GM12878 (cell line): ENCODE data around the gene SLC25A26. TPM values are rescaled to one million over a fixed set of nuclear protein-coding genes. Genes with fewer than 3 reads are reported as not detected.

ENCODE experiments used
- ATAC-seq: fragments of 200-7000 bp; cut with Tn5 transposase; 3 replicates; pipeline ENCODE4 v1.9.1; 2020; ENCODE audit warnings: mild to moderate bottlenecking, moderate library complexity
- BruUV-seq: library from RNA; stranded (reverse); fragments of 400-500 nt; replicated peaks from 2 replicates; lab custom pipeline; 2021; lab: Mats Ljungman, UMichigan
- CTCF ChIA-PET: fragments of 300-600 bp; sonication (Branson Sonifier 250); formaldehyde crosslinking; extraction: SDS; loops from one replicate; lab custom pipeline; 2021; ENCODE audit warnings: inconsistent platforms; lab: Yijun Ruan, JAX
- POLR2A ChIA-PET: fragments of 350-600 bp; formaldehyde crosslinking; extraction: SDS; loops from one replicate; lab custom pipeline; 2021; ENCODE audit warnings: inconsistent platforms; lab: Charles Lee
- RAD21 ChIA-PET: fragments of 300-600 bp; sonication (Branson Sonifier 250); formaldehyde crosslinking; loops from one replicate; lab custom pipeline; 2023; ENCODE audit warnings: antibody characterized with exemption; ENCODE audit not compliant: unreplicated experiment; lab: Charles Lee
- SMC1A ChIA-PET: fragments of 300-600 bp; sonication (Branson Sonifier 250); formaldehyde crosslinking; loops from one replicate; lab custom pipeline; 2023; ENCODE audit not compliant: unreplicated experiment, uncharacterized antibody; lab: Charles Lee
- DNase-seq: peaks from one replicate; pipeline ENCODE4 v3.0.0-alpha.2; 2011; ENCODE audit warnings: low read depth, low spot score
- FAIRE-seq: peaks from 3 replicates; lab custom pipeline; 2011; peaks lifted over from hg19 to GRCh38; lab: Jason Lieb, UNC
- H2AFZ ChIP-seq: 2 replicates; pipeline ENCODE4 v1.6.0; 2011; ENCODE audit warnings: low read depth, low read length, control low read depth; ENCODE audit not compliant: control insufficient read depth
- H3K27ac ChIP-seq: 2 replicates; pipeline ENCODE4 v1.5.1; 2011; ENCODE audit warnings: control low read depth; ENCODE audit not compliant: control insufficient read depth, insufficient read depth
- H3K27me3 ChIP-seq, 2 experiments: replicated peaks in 1 of 2; 2 replicates each; pipeline versions ENCODE4 v1.6.0 to v1.6.1; 2011; ENCODE audit warnings: low read length in 1 of 2; ENCODE audit not compliant: control insufficient read depth in 2 of 2, insufficient read depth in 2 of 2
- H3K36me3 ChIP-seq, 2 experiments: 2 replicates each; pipeline ENCODE4 v1.5.1; 2011; ENCODE audit warnings: low read length in 1 of 2; ENCODE audit not compliant: control insufficient read depth in 2 of 2, insufficient read depth in 2 of 2
- H3K4me1 ChIP-seq: 2 replicates; pipeline ENCODE4 v1.6.1; 2011; ENCODE audit warnings: mild to moderate bottlenecking, low read length, moderate library complexity, mixed read lengths; ENCODE audit not compliant: control insufficient read depth, insufficient read depth
- H3K4me2 ChIP-seq: 2 replicates; pipeline ENCODE4 v1.6.0; 2011; ENCODE audit warnings: control low read depth; ENCODE audit not compliant: control insufficient read depth, insufficient read depth
- H3K4me3 ChIP-seq: fragments of 200-600 bp; sonication (generic); 2 replicates; pipeline ENCODE4 v1.5.1; 2016
- H3K79me2 ChIP-seq: 2 replicates; pipeline ENCODE4 v1.6.0; 2011; ENCODE audit warnings: low read length; ENCODE audit not compliant: control insufficient read depth, insufficient read depth
- H3K9ac ChIP-seq: 2 replicates; pipeline ENCODE4 v1.8.0; 2011; ENCODE audit warnings: low read length, control low read depth, mixed read lengths; ENCODE audit not compliant: control insufficient read depth, insufficient read depth
- H3K9me3 ChIP-seq: replicated peaks from 3 replicates; pipeline ENCODE4 v1.5.1; 2011; ENCODE audit warnings: mild to moderate bottlenecking, low read length; ENCODE audit not compliant: control insufficient read depth, insufficient read depth
- H4K20me1 ChIP-seq: 2 replicates; pipeline ENCODE4 v1.6.0; 2011; ENCODE audit not compliant: control insufficient read depth, insufficient read depth
- CHD4 ChIP-seq: fragments of 200-600 bp; sonication (generic); IDR thresholded peaks from 2 replicates; pipeline ENCODE4 v1.6.1; 2016; ENCODE audit warnings: mild to moderate bottlenecking
- GATAD2B ChIP-seq: fragments of 450-650 bp; conservative IDR thresholded peaks from 2 replicates; pipeline ENCODE4 v1.6.1; 2017; ENCODE audit warnings: low read depth, mild to moderate bottlenecking, moderate library complexity
- IKZF2 ChIP-seq, 2 experiments: fragments of 450-650 bp; IDR thresholded peaks; 2 replicates each; pipeline ENCODE4 v1.6.1; 2017; ENCODE audit warnings: mild to moderate bottlenecking in 2 of 2, moderate library complexity in 2 of 2
- MYB ChIP-seq: fragments of 150-350 bp; IDR thresholded peaks from 2 replicates; pipeline ENCODE4 v1.6.1; 2014; ENCODE audit warnings: mild to moderate bottlenecking, low read depth, low read length, borderline replicate concordance
- SMC3 ChIP-seq: IDR thresholded peaks from 2 replicates; pipeline ENCODE4 v1.6.1; 2011; ENCODE audit warnings: low read length, improper control_type of control experiment, borderline replicate concordance
- SRF ChIP-seq, 2 experiments: IDR thresholded peaks; 2 replicates each; pipeline ENCODE4 v1.6.1; 2011; ENCODE audit warnings: low read depth in 2 of 2, low read length in 2 of 2, mild to moderate bottlenecking in 1 of 2, moderate library complexity in 1 of 2
- STAT3 ChIP-seq: IDR thresholded peaks from 2 replicates; pipeline ENCODE4 v1.6.1; 2011; ENCODE audit warnings: low read depth, low read length, improper control_type of control experiment
- WGBS: methylation state at CpG from one replicate; pipeline ENCODE4 v1.1.6; 2016; ENCODE audit warnings: low lambda C conversion rate; ENCODE audit not compliant: insufficient replicate concordance, insufficient coverage; ENCODE audit errors: missing lambda C conversion rate; 5-methylcytosine and 5-hydroxymethylcytosine counted together
- in situ Hi-C: fragments of 300-500 bp; cut with MboI; formaldehyde crosslinking; loops from 9 replicates; pipeline ENCODE4 v1.14.3; 2018; ENCODE audit warnings: mixed read lengths
- intact Hi-C: fragments of 100-400 bp; cut with micrococcal nuclease; formaldehyde crosslinking; loops from one replicate; pipeline ENCODE4 v1.14.2; 2022; ENCODE audit not compliant: unreplicated experiment
- polyA plus RNA-seq, 11 experiments: library from polyadenylated mRNA; depleted of rRNA in 4 of 11; unstranded in 6 of 11; stranded (reverse) in 5 of 11; fragments of >200 nt; fragmentation: Nextera tagmentation in 4 of 11; fragmentation: Illumina TruSeq in 1 of 11; extraction: Ambion mirVana in 4 of 11; extraction: Trizol in 1 of 11; gene quantifications; 1 replicate in 1 of 11; 2 replicates in 10 of 11; pipeline versions ENCODE4 v1.2.1 to v1.2.3, GENCODE V29; 2011 to 2016; ENCODE audit warnings: inconsistent platforms in 2 of 11, missing spikeins in 2 of 11, low read depth in 1 of 11
- total RNA-seq, 4 experiments: library from RNA; depleted of rRNA in 3 of 4; stranded (reverse); fragments of >200 nt in 3 of 4; fragmentation: Illumina TruSeq in 1 of 4; extraction: Trizol in 1 of 4; gene quantifications; 2 replicates each; pipeline versions ENCODE4 v1.2.1 to v1.2.3, GENCODE V29; 2013 to 2021
- TF ChIP-seq, protein P1 (sequence below): IDR thresholded peaks from 2 replicates; pipeline ENCODE4 v1.6.1; 2012; ENCODE audit warnings: low read depth, low read length, improper control_type of control experiment
- TF ChIP-seq, protein P2 (sequence below): fragments of 450-650 bp; formaldehyde crosslinking; IDR thresholded peaks from 2 replicates; pipeline ENCODE4 v1.4.0; 2022; ENCODE audit warnings: mild to moderate bottlenecking, moderate library complexity

SLC25A26 gene
- total and polyA plus RNA-seq, 10 of the 15 experiments (the other 5 are each of a cell fraction or from before 2014, with no cell fraction given): 14.6 to 49.7 (median 24.9) TPM

DNA sequence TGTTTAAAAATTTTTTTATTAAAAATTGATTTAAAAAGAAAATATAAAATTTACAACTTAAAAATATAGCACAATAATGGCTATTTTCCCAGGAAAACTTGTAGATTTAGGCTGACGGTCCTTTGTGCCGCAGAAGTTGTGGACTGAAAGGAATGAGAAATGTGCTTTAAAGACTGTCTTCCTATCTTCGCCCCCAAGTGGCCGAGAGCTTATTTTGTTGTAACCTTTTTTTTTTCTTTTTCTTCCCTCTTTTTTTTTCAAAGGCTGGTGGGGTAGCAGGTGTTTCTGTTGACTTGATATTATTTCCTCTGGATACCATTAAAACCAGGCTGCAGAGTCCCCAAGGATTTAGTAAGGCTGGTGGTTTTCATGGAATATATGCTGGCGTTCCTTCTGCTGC lies 15.5 kb downstream of the SLC25A26 start:
- H3K36me3 ChIP-seq: peaks cover 0 to 3% of the 10 kb centered on the region in 2 experiments; a peak in 1 of 4 replicates
- BruUV-seq: no TSS peak
- ChIA-PET POLR2A (no interaction called here), SMC1A (interaction anchor here (0.6 to 2.2 kb wide), 6 partner anchors 16 to 574 kb away, joined by 3 to 6 read pairs (median 4); no protein-coding TSS in a partner anchor), RAD21 (no interaction called here), CTCF (interaction anchor here (0.9 to 2.9 kb wide), 4 partner anchors 10 to 41 kb away, joined by 3 to 14 read pairs (median 4); no protein-coding TSS in a partner anchor)
- no peaks in the 10 kb centered on the region for H4K20me1 ChIP-seq
- H3K4me1 ChIP-seq: no peaks in the 10 kb centered on the region
- no peak overlapping the region for H3K9ac ChIP-seq
- H3K27ac ChIP-seq: no peak overlapping the region
- DNase-seq: no peak
- no peaks in the 10 kb centered on the region for H3K27me3 ChIP-seq
- H3K4me3 ChIP-seq: no peak overlapping the region
- 98% methylated on average over 5 of the region's 5 CpGs for WGBS
- no peak for ATAC-seq
- TF ChIP-seq, protein P1, sequence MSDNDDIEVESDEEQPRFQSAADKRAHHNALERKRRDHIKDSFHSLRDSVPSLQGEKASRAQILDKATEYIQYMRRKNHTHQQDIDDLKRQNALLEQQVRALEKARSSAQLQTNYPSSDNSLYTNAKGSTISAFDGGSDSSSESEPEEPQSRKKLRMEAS: no peak
- no peak for TF ChIP-seq SMC3
- no peak for TF ChIP-seq STAT3
- no peak for TF ChIP-seq MYB
- TF ChIP-seq, protein P2, sequence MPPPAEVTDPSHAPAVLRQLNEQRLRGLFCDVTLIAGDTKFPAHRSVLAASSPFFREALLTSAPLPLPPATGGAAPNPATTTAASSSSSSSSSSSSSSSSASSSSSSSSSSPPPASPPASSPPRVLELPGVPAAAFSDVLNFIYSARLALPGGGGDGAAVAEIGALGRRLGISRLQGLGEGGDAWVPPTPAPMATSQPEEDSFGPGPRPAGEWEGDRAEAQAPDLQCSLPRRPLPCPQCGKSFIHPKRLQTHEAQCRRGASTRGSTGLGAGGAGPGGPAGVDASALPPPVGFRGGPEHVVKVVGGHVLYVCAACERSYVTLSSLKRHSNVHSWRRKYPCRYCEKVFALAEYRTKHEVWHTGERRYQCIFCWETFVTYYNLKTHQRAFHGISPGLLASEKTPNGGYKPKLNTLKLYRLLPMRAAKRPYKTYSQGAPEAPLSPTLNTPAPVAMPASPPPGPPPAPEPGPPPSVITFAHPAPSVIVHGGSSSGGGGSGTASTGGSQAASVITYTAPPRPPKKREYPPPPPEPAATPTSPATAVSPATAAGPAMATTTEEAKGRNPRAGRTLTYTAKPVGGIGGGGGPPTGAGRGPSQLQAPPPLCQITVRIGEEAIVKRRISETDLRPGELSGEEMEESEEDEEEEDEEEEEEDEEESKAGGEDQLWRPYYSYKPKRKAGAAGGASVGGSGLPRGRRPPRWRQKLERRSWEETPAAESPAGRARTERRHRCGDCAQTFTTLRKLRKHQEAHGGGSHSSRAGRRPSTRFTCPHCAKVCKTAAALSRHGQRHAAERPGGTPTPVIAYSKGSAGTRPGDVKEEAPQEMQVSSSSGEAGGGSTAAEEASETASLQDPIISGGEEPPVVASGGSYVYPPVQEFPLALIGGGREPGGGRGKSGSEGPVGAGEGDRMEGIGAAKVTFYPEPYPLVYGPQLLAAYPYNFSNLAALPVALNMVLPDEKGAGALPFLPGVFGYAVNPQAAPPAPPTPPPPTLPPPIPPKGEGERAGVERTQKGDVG: no peak
- no peak for TF ChIP-seq GATAD2B
- TF ChIP-seq IKZF2 (IDR thresholded peaks at IDR 0.05): no peak
- no peak for TF ChIP-seq CHD4
- TF ChIP-seq SRF (IDR thresholded peaks at IDR 0.05; ENCODE audit: low read depth in 2 of 2, low read length in 2 of 2): no peak
- intact Hi-C loops: no loop called here
- H2AFZ ChIP-seq: no peak overlapping the region
- H3K4me2 ChIP-seq: no peak overlapping the region
- FAIRE-seq: no peak
- H3K79me2 ChIP-seq: no peaks in the 10 kb centered on the region
- peaks cover 13% of the 10 kb centered on the region for H3K9me3 ChIP-seq
- in situ Hi-C loops: no loop called here
